Measurements from ENCODE around the gene KCP.

GRCh38 chr7:128912281-128912680 is 1.8 kb upstream of the KCP start:
- TF ChIP-seq REST (IDR thresholded peaks at IDR 0.05; ENCODE audit: low read depth, low read length) (no peak), POLR2AphosphoS5 (IDR thresholded peaks at IDR 0.05; ENCODE audit: low read length) (no peak), JUND (IDR thresholded peaks at IDR 0.05; ENCODE audit: low read depth, low read length) (no peak), E2F4 (IDR thresholded peaks at IDR 0.05; ENCODE audit: low read depth, low read length) (no peak), ATF3 (IDR thresholded peaks at IDR 0.05; ENCODE audit: borderline replicate concordance, extremely low read depth, low read depth, low read length) (no peak), CTCF (IDR thresholded peaks at IDR 0.05 in 2 of 3, conservative IDR thresholded peaks at IDR 0.05 in 1 of 3; ENCODE audit: control insufficient read depth in 2 of 3, extremely low read depth in 1 of 3, insufficient read depth in 1 of 3, low read depth in 3 of 3, low read length in 3 of 3) (no peak), E2F8 (IDR thresholded peaks at IDR 0.05; ENCODE audit: low read depth, partially characterized antibody) (no peak), WRNIP1 (IDR thresholded peaks at IDR 0.05; ENCODE audit: borderline replicate concordance, low read depth, low read length) (no peak), EED (IDR thresholded peaks at IDR 0.05; ENCODE audit: low read depth) (no peak), POLR2A (IDR thresholded peaks at IDR 0.05; ENCODE audit: low read depth, low read length) (no peak), NRF1 (conservative IDR thresholded peaks at IDR 0.05; ENCODE audit: low read depth, low read length) (no peak), CHD2 (IDR thresholded peaks at IDR 0.05; ENCODE audit: borderline replicate concordance, low read depth, low read length) (no peak), DPF2 (IDR thresholded peaks at IDR 0.05) (no peak), ATF2 (IDR thresholded peaks at IDR 0.05; ENCODE audit: low read length) (no peak)

All from GM12878 (cell line).